GM19328 (cell line): Measurements from ENCODE around the gene CTAG2.
"Not testable (repeated sequence)": the region's sequence is repeated elsewhere in the genome, so short reads cannot be mapped to it uniquely, and the experiment has no call there.

ENCODE experiments used
- ATAC-seq: cut with Tn5 transposase; IDR thresholded peaks from one replicate; pipeline ENCODE4 v1.9.1; 2021; ENCODE audit warnings: mild to moderate bottlenecking, moderate library complexity; ENCODE audit not compliant: unreplicated experiment

CTAG2 gene

GRCh38 chrX:154649503-154650220 lies 3.7 kb downstream of the CTAG2 start:
- ATAC-seq = no peak

- no peak for ATAC-seq
Observed at GRCh38 chrX:154648931-154649330, 4.4 kb downstream of the CTAG2 start.

- not testable (repeated sequence) for ATAC-seq
Observed at GRCh38 chrX:154645745-154646378, 7.5 kb downstream of the CTAG2 start.

- not testable (repeated sequence) for ATAC-seq
Observed at GRCh38 chrX:154643708-154644107, 9.7 kb downstream of the CTAG2 start.

- not testable (repeated sequence) for ATAC-seq
Observed at GRCh38 chrX:154641740-154642139, 11.6 kb downstream of the CTAG2 start.

GRCh38 chrX:154633661-154634060 lies 19.7 kb downstream of the CTAG2 start:
- ATAC-seq = not testable (repeated sequence)

- not testable (repeated sequence) for ATAC-seq
Observed at GRCh38 chrX:154630949-154631348, 22.4 kb downstream of the CTAG2 start.

- not testable (repeated sequence) for ATAC-seq
Observed at GRCh38 chrX:154628960-154629359, 24.4 kb downstream of the CTAG2 start.

- not testable (repeated sequence) for ATAC-seq
Observed at GRCh38 chrX:154620767-154621414, 32.5 kb downstream of the CTAG2 start.

GRCh38 chrX:154619182-154619581 lies 34.2 kb downstream of the CTAG2 start, which contains the start of gene CTAG1B:
Gene CTAG1B, minus strand, starts transcription at chrX:154619282. Its CDS starts 64 bp downstream, at chrX:154619218.
- not testable (repeated sequence) for ATAC-seq

- not testable (repeated sequence) for ATAC-seq
Observed at GRCh38 chrX:154613586-154613985, 39.8 kb downstream of the CTAG2 start.

- not testable (repeated sequence) for ATAC-seq
Observed at GRCh38 chrX:154611146-154611545, 42.2 kb downstream of the CTAG2 start.

GRCh38 chrX:154608823-154609222 lies 44.6 kb downstream of the CTAG2 start:
- not testable (repeated sequence) for ATAC-seq

GRCh38 chrX:154607976-154608375 lies 45.4 kb downstream of the CTAG2 start:
- ATAC-seq = not testable (repeated sequence)

GRCh38 chrX:154607370-154607769 lies 46.0 kb downstream of the CTAG2 start:
- ATAC-seq = no peak

GRCh38 chrX:154605566-154605965 lies 47.8 kb downstream of the CTAG2 start:
- no peak for ATAC-seq

- ATAC-seq = no peak
Observed at GRCh38 chrX:154603438-154604430, 49.6 kb downstream of the CTAG2 start.

GRCh38 chrX:154602766-154603437 lies 50.5 kb downstream of the CTAG2 start:
- ATAC-seq = no peak

- ATAC-seq = no peak
Observed at GRCh38 chrX:154602226-154602625, 51.2 kb downstream of the CTAG2 start.
